Measurements from ENCODE around the gene LRWD1.
A peak's percentile ranks its signal among the peaks of the same experiment; 100 is the strongest.
"Not testable (repeated sequence)": the region's sequence is repeated elsewhere in the genome, so short reads cannot be mapped to it uniquely, and the experiment has no call there.

Gene LRWD1

DNA sequence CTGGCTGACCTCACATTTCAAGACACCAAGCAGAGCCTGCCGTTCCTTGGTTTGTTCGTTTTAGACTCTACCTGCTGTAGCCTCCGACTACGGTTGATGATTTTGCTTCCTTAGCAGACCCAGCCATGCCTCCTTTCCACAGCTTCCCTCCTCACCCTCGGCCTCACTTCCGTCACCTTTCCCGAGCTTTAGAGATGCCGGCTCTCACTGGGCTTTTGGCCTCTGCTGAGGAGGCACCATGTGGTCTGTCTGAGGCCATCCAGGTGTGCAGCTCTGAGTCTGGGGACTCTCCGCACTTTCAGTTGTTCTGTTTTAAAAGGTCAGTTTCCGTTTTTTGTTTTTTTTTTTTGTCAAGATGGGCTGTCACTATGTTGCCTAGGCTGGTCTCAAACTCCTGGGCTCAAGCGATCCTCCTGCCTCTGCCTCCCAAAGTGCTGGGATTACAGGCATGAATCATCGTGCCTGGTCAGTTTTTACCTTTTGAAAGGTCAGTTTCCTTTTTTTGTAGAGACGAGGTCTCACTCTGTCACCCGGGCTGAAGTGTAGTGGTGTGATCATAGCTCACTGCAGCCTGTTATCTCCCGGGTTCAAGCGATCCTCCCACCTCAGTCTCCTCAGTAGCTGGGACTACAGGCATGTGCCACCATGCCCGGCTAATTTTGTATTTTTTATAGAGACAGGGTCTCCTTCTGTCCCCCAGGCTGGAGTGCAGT, 19.7 kb upstream of the LRWD1 start:
- DNase-seq, result no peak

DNA sequence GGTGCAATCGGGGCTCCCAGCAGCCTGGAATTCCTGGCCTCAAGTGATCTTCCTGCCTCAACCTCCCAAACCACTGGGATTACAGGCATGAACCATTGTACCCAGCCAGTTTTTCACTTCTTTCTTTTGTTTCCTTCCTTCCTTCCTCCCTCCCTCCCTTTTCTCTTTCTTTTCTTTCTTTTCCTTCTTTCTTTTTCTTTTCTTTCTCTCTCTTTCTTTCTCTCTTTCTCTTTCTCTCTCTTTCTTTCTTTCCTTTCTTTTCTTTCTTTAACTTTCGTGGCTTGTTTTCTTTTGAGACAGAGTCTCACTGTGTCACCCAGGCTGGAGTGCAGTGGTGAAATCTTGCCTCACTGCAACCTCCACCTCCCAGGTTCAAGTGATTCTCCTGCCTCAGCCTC, 19.1 kb upstream of the LRWD1 start:
- no peak for DNase-seq

- no peak for DNase-seq
Measured at GRCh38 chr7:102446387-102447156, 18.2 kb upstream of the LRWD1 start.

DNA sequence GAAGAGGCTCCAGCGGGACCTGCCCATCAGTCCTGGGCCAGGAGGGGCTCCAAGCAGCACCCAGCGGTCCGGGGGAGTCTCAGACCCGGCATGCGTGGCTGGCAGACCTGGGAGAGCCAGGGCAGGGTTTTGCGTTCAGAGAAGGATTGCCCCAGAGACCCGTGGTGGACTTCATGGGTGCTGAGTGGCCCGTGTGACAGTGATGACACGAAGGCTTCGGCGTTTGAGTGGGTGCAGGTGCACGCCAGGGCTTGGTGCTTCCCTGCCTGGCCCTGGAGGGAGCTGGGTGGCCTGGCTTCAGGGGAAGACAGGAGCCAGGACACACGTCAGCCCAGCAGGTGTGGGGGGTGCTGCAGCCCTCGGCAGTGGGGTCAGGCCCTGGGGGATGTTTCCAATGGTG, 17.5 kb upstream of the LRWD1 start:
- DNase-seq, result no peak

- no peak for DNase-seq
Measured at GRCh38 chr7:102449136-102449535, 15.6 kb upstream of the LRWD1 start.

DNA sequence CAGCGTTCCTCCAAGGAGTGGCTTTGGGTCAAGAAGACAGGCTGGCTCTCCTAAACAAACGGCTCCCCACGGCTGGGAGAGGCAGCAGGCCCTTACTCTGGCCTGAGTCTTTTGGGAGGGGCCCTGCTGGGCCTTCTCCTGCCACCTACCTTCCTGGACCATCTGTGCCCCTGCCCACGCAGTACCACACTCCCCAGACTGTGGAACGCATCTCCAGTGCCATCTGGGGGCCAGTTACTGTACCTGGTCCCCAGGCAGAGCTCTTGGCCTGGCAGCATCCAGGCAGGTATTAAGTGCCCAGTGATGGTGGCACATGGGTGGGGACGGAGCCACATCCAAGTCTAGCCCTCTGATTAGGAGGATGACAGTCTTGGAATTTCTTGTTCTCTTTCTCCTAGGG, 14.5 kb upstream of the LRWD1 start:
- peak in 1 of 3 experiments; percentile 14 for DNase-seq

- DNase-seq, result peak; percentile 59 to 92 (median 84)
Measured at GRCh38 chr7:102451371-102452054, 13.3 kb upstream of the LRWD1 start.

DNA sequence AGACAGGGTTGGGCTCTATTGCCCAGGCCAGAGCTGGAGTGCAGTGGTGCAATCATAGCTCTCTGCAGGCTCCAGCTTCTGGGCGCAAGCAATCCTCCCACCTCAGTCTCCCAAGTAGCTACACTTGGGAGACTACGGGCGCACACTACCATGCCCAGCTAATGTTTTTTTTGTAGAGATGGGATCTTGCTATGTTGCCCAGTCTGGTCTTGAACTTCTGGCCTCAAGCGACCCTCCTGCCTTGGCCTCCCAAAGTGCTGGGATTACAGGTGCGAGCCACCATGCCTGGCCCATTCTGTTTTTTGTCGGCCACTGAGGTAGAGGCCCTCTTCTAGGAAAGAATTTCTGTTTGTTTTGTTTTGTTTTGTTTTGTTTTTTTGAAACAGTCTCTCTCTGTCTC, 12.3 kb upstream of the LRWD1 start:
- no peak for DNase-seq

GRCh38 chr7:102453319-102453718, 11.5 kb upstream of the LRWD1 start:
- DNase-seq, result peak in 1 of 3 experiments; percentile 69

- no peak for DNase-seq
Measured at GRCh38 chr7:102454468-102454867, 10.3 kb upstream of the LRWD1 start.

GRCh38 chr7:102454932-102455331, 9.9 kb upstream of the LRWD1 start:
- DNase-seq, result not testable (repeated sequence)

- DNase-seq, result no peak
Measured at GRCh38 chr7:102455596-102455995, 9.2 kb upstream of the LRWD1 start.

- no peak for DNase-seq
Measured at GRCh38 chr7:102456327-102456726, 8.5 kb upstream of the LRWD1 start.

- DNase-seq, result no peak
Measured at GRCh38 chr7:102457352-102457924, 7.3 kb upstream of the LRWD1 start.

DNA sequence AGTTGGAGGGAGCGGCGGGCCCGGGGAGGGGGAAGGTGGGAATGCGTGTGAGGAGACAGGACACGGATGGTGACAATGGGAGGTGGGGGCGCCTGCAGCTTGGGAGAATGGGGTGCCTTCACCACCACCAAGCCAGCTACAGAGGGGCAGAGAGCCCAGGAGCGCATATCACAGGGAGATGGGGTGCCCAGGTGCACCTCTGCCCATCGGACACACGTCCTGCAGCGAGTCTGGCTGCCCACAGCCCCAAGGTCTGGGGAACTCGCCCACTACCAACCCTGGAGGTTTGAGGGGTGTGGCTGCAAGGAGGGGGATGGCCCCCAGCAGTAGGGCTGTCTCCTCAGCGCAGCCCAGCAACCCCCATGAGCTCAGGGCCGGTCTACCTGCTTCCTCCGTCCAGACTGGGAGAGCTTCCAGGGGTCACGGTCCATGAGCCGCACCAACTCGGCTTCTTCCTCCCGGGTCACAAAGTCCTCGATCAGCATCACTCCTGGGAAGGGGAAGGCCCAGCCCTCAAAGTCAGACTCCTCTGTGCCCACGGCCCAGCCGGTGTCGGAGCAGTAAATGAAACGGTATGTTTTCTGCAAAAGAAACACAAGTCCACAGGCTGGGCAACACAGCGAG, 5.5 kb upstream of the LRWD1 start:
- DNase-seq, result no peak

DNA sequence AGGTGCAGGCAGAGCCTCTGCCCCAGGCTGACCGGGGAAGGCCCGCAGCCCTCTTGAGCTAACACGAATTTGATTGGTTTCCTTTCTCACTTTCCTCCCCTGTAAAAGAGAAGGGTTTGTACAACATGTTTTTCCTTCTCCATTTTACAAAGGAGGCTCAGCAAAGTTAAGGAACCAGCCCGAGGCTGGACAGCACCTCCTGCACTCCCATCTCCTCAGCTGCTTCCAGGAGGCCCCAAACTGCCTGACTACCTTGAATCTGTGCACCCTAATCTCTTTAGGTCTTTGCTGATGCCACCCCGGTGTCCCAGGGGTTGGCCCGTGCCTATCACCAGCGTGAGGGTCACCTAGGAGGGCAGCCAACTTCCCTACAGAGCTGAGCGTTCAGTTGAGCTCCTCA, 4.3 kb upstream of the LRWD1 start:
- no peak for DNase-seq

GRCh38 chr7:102463841-102464576, 775 bp upstream of the LRWD1 start:
- DNase-seq, result no peak

GRCh38 chr7:102466097-102466496, 1.3 kb downstream of the LRWD1 start:
- no peak for DNase-seq

GRCh38 chr7:102467581-102468477, 3.0 kb downstream of the LRWD1 start:
- DNase-seq, result no peak

- DNase-seq, result no peak
Measured at GRCh38 chr7:102468478-102469350, 3.9 kb downstream of the LRWD1 start.

All from NCI-H1417 (cell line).